Endodermal cell (in vitro differentiated cells): Measurements from ENCODE around the gene TNFRSF8. TPM values are rescaled to one million over a fixed set of nuclear protein-coding genes. Genes with fewer than 3 reads are reported as not detected.

ENCODE experiments used
- DNase-seq: peaks from one replicate; pipeline ENCODE4 v3.0.0-alpha.2; 2017
- H3K27ac ChIP-seq: 2 replicates; pipeline ENCODE4 v1.5.1; 2013; ENCODE audit warnings: mild to moderate bottlenecking, low read depth, low read length, moderate library complexity
- H3K27me3 ChIP-seq: 2 replicates; pipeline ENCODE4 v1.6.1; 2013; ENCODE audit warnings: mild to moderate bottlenecking, low read length, moderate library complexity; ENCODE audit not compliant: insufficient read depth, control insufficient read depth, poor library complexity, severe bottlenecking
- H3K36me3 ChIP-seq: 2 replicates; pipeline ENCODE4 v1.7.0; 2013; ENCODE audit warnings: mild to moderate bottlenecking, low read length, moderate library complexity; ENCODE audit not compliant: control insufficient read depth, insufficient read depth
- H3K4me1 ChIP-seq: one replicate; pipeline ENCODE4 v1.7.0; 2013; ENCODE audit warnings: low read length; ENCODE audit not compliant: control insufficient read depth, insufficient read depth
- H3K4me3 ChIP-seq: 2 replicates; pipeline ENCODE4 v1.5.1; 2013; ENCODE audit warnings: mild to moderate bottlenecking, low read length, moderate library complexity
- H3K9ac ChIP-seq: 2 replicates; pipeline ENCODE4 v1.6.1; 2013; ENCODE audit warnings: mild to moderate bottlenecking, low read length, moderate library complexity; ENCODE audit not compliant: poor library complexity, severe bottlenecking; ENCODE audit errors: extremely low read depth
- H3K9me3 ChIP-seq: 2 replicates; pipeline ENCODE4 v1.6.1; 2013; ENCODE audit warnings: mild to moderate bottlenecking, low read length, moderate library complexity; ENCODE audit not compliant: control insufficient read depth
- H3K27ac Mint-ChIP-seq: 2 replicates; pipeline ENCODE4 v1.8.0; 2020; ENCODE audit warnings: mixed read lengths
- H3K27me3 Mint-ChIP-seq: 2 replicates; pipeline ENCODE4 v1.8.0; 2021; ENCODE audit warnings: mild to moderate bottlenecking, mixed read lengths; ENCODE audit not compliant: insufficient read depth
- H3K36me3 Mint-ChIP-seq: 2 replicates; pipeline ENCODE4 v1.8.0; 2020; ENCODE audit warnings: low read depth, mixed read lengths
- H3K4me1 Mint-ChIP-seq: 2 replicates; pipeline ENCODE4 v1.8.0; 2020; ENCODE audit warnings: mixed read lengths
- H3K4me3 Mint-ChIP-seq: 2 replicates; pipeline ENCODE4 v1.8.0; 2020; ENCODE audit warnings: mild to moderate bottlenecking, moderate library complexity, mixed read lengths
- H3K9me3 Mint-ChIP-seq: 2 replicates; pipeline ENCODE4 v1.8.0; 2020; ENCODE audit warnings: mild to moderate bottlenecking, mixed read lengths
- WGBS, 2 experiments: methylation state at CpG; one replicate each; pipeline versions ENCODE4 v1.1.5 to v1.1.7; 2013; ENCODE audit warnings: missing lambda C conversion rate in 2 of 2, mixed read lengths in 1 of 2; ENCODE audit not compliant: insufficient coverage in 1 of 2, insufficient read length in 1 of 2; 5-methylcytosine and 5-hydroxymethylcytosine counted together
- total RNA-seq, 2 donors: library from RNA; stranded (reverse); fragmentation: NEBNext Ultra II Directional in 1 of 2; extraction: Animal tissue kit (Norgen Biotek cat#: 25700) in 1 of 2; gene quantifications; 2 replicates in 1 of 2; 3 replicates in 1 of 2; pipeline ENCODE4 v1.2.1, GENCODE V29; 2021
- TF ChIP-seq, protein P1 (sequence below): fragments of 200-600 bp; sonication (generic); conservative IDR thresholded peaks from 2 replicates; pipeline ENCODE4 v1.5.0; 2021; ENCODE audit warnings: antibody characterized with exemption, mild to moderate bottlenecking

The TNFRSF8 gene
- total RNA-seq, 2 donors from 2014 or later = 0.69 to 2.3 TPM

DNA sequence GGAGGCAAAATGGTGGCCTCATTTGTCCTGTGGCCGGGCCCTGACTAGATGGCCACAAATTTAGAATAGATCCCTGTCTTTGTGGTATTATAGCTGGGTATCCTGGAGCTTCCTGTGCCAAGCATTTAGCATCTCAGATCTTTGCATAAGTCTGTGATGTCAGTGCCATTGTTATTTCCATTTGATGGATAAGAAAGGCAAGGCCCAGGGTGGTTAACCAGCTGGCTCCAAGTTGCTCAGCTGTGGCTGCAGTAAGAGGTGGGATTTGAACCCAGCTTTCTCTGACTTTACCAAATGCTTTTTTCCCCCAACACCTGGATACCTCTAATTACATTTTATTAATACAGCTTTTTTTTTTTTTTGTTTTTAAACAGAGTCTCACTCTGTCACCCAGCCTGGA is 11.7 kb upstream of the TNFRSF8 start:
- Mint-ChIP-seq H3K36me3 (no peaks in the 10 kb centered on the region), H3K27me3 (no peaks in the 10 kb centered on the region), H3K4me1 (peaks cover 30% of the 10 kb centered on the region), H3K9me3 (no peaks in the 10 kb centered on the region), H3K27ac (no peak overlapping the region), H3K4me3 (no peak overlapping the region)
- Histone ChIP-seq H3K9me3 (no peaks in the 10 kb centered on the region), H3K27ac (no peak overlapping the region), H3K36me3 (no peaks in the 10 kb centered on the region), H3K27me3 (no peaks in the 10 kb centered on the region), H3K4me1 (peaks cover 11% of the 10 kb centered on the region), H3K4me3 (no peak overlapping the region), H3K9ac (no peak overlapping the region)
- WGBS, 2 experiments = 86 to 97% methylated on average over 1 of the region's 1 CpG
- DNase-seq = no peak
- TF ChIP-seq, protein P1, sequence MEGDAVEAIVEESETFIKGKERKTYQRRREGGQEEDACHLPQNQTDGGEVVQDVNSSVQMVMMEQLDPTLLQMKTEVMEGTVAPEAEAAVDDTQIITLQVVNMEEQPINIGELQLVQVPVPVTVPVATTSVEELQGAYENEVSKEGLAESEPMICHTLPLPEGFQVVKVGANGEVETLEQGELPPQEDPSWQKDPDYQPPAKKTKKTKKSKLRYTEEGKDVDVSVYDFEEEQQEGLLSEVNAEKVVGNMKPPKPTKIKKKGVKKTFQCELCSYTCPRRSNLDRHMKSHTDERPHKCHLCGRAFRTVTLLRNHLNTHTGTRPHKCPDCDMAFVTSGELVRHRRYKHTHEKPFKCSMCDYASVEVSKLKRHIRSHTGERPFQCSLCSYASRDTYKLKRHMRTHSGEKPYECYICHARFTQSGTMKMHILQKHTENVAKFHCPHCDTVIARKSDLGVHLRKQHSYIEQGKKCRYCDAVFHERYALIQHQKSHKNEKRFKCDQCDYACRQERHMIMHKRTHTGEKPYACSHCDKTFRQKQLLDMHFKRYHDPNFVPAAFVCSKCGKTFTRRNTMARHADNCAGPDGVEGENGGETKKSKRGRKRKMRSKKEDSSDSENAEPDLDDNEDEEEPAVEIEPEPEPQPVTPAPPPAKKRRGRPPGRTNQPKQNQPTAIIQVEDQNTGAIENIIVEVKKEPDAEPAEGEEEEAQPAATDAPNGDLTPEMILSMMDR = no peak

DNA sequence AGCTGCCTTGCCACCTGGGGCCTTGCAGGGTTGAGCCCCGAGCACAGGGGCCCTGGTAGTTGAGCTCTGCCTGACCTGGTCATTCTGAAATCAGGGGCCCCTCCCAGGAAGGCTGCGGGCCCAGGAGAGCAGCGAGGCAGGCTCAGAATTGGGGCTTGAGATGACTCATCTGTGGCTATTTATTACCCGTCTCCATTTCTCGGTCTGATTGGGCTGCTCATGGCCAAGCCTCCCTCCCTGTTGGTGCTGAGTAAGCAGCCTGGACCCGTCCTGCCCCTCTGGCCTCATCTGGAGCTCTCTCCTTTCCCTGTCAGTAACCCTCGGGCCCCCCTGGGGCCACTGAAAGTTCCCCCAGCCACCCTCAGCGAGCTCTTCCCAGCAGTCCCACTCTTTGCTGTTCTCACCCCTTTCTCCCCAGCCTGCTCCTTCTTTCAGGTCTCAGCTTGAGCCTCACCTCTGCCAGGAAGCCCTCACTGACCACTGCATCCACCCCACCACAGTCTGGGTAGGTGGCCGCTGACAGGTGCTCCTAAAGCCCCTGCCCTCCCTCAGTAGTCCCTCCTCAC is 11.0 kb upstream of the TNFRSF8 start:
- Mint-ChIP-seq H3K9me3 (no peaks in the 10 kb centered on the region), H3K27me3 (no peaks in the 10 kb centered on the region), H3K4me1 (peaks cover 37% of the 10 kb centered on the region), H3K27ac (no peak overlapping the region), H3K36me3 (no peaks in the 10 kb centered on the region), H3K4me3 (no peak overlapping the region)
- Histone ChIP-seq H3K27ac (no peak overlapping the region), H3K4me1 (peaks cover 11% of the 10 kb centered on the region), H3K36me3 (no peaks in the 10 kb centered on the region), H3K4me3 (no peak overlapping the region), H3K9me3 (no peaks in the 10 kb centered on the region), H3K9ac (no peak overlapping the region), H3K27me3 (no peaks in the 10 kb centered on the region)
- peak; percentile 80 for DNase-seq
- TF ChIP-seq, protein P1 = no peak
- WGBS, 2 experiments = 43 to 58% methylated on average over 9 of the region's 9 CpGs

DNA sequence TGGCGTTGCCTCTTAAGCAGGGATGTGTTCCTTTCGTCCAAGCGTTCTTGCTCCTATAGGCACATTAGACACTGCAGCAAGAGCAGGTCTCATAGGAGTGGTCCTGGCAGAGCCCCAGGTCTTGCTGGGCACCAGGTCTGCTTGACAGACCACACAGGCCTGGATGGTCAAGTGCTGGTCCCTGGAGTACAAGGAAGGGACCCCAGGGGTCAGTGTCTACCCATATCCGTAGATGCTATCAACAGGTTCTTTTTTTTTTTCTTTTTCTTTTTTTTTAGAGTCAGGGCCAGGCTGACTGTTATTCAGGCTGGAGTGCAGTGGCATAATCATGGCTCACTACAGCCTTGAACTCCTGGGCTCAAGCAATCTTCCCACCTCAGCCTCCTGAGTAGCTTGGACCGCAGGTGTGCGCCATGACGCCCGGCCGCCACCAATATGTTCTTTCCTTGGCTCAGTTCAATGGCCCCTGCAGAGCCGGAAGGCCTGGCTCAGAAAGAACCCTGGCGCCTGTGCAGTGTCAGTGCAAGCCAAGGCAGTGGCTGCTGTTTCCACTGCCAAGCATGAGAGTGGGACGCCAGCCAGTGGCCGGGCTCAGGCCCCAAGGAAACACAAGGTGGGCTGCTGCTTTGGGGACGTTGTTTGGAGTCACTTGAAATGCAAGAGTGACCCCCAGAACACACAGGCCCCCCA is 10.0 kb upstream of the TNFRSF8 start:
- Mint-ChIP-seq H3K27me3 (peaks cover 2% of the 10 kb centered on the region), H3K4me1 (peaks cover 37% of the 10 kb centered on the region), H3K4me3 (no peak overlapping the region), H3K27ac (no peak overlapping the region), H3K9me3 (peaks cover 3% of the 10 kb centered on the region), H3K36me3 (no peaks in the 10 kb centered on the region)
- Histone ChIP-seq H3K9me3 (no peaks in the 10 kb centered on the region), H3K27me3 (no peaks in the 10 kb centered on the region), H3K9ac (no peak overlapping the region), H3K4me1 (peaks cover 11% of the 10 kb centered on the region), H3K27ac (no peak overlapping the region), H3K4me3 (no peak overlapping the region), H3K36me3 (no peaks in the 10 kb centered on the region)
- TF ChIP-seq, protein P1 = peak; percentile 69
- peak; percentile 67 for DNase-seq
- 83 to 85% methylated on average over 9 to 14 of the region's 14 CpGs for WGBS, 2 experiments
